Progenitor cell of endocrine pancreas (in vitro differentiated cells): ENCODE measurements around the gene VPS13D. TPM values are rescaled to one million over a fixed set of nuclear protein-coding genes. Genes with fewer than 3 reads are reported as not detected.

Source experiments
- DNase-seq: peaks from one replicate; pipeline ENCODE4 v3.0.0; 2021; ENCODE audit warnings: low spot score; ENCODE audit not compliant: unreplicated experiment
- H3K27ac Mint-ChIP-seq: 2 replicates; pipeline ENCODE4 v1.8.0; 2021; ENCODE audit warnings: mild to moderate bottlenecking, moderate library complexity, mixed read lengths
- H3K27me3 Mint-ChIP-seq: 2 replicates; pipeline ENCODE4 v1.8.0; 2021; ENCODE audit warnings: mixed read lengths
- H3K36me3 Mint-ChIP-seq: 2 replicates; pipeline ENCODE4 v1.8.0; 2022; ENCODE audit warnings: mixed read lengths; ENCODE audit not compliant: insufficient read depth
- H3K4me1 Mint-ChIP-seq: 2 replicates; pipeline ENCODE4 v1.8.0; 2021; ENCODE audit warnings: low read depth, mixed read lengths
- H3K4me3 Mint-ChIP-seq: 2 replicates; pipeline ENCODE4 v1.8.0; 2021; ENCODE audit warnings: low read depth, mild to moderate bottlenecking, moderate library complexity, mixed read lengths
- H3K9me3 Mint-ChIP-seq: 2 replicates; pipeline ENCODE4 v1.8.0; 2021; ENCODE audit warnings: low read depth, mixed read lengths
- CTCF ChIP-seq: fragments of 200-600 bp; sonication (generic); IDR thresholded peaks from one replicate; pipeline ENCODE4 v1.5.0; 2021; ENCODE audit warnings: antibody characterized with exemption, mild to moderate bottlenecking; ENCODE audit not compliant: unreplicated experiment
- total RNA-seq: library from RNA; stranded (reverse); gene quantifications from 2 replicates; pipeline ENCODE4 v1.2.1, GENCODE V29; 2021

The VPS13D gene
- total RNA-seq, 1 donor from 2014 or later = 41.9 TPM

GRCh38 chr1:12507631-12508030 is 277.8 kb downstream of the VPS13D start:
- no peak overlapping the region for H3K4me3 Mint-ChIP-seq
- H3K9me3 Mint-ChIP-seq = no peaks in the 10 kb centered on the region
- no peak overlapping the region for H3K27ac Mint-ChIP-seq
- peaks cover 5% of the 10 kb centered on the region for H3K36me3 Mint-ChIP-seq
- peaks cover 3% of the 10 kb centered on the region for H3K4me1 Mint-ChIP-seq
- no peak for TF ChIP-seq CTCF
- no peaks in the 10 kb centered on the region for H3K27me3 Mint-ChIP-seq
- no peak for DNase-seq

DNA sequence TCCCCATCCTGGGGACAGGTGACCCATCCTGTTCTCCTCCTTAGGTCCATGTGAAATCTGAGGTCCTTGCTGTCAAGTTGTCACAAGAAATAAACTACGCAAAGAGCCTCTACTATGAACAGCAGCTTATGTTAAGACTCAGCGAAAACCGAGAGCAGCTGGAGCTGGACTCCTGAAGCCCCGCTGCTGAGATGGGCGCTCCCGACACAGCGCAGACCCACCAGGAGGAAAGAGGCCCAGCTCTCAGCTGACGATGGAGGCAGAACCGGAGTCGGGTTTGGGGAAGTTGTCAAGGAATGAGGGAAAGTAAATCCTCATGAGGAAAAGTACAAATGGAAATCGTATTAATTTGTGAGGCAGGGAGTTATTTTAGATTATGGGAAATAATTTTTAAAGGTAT is 279.0 kb downstream of the VPS13D start:
- TF ChIP-seq CTCF = no peak
- no peaks in the 10 kb centered on the region for H3K27me3 Mint-ChIP-seq
- no peaks in the 10 kb centered on the region for H3K4me1 Mint-ChIP-seq
- no peak overlapping the region for H3K27ac Mint-ChIP-seq
- H3K36me3 Mint-ChIP-seq = peaks cover 5% of the 10 kb centered on the region
- H3K4me3 Mint-ChIP-seq = no peak overlapping the region
- H3K9me3 Mint-ChIP-seq = no peaks in the 10 kb centered on the region
- no peak for DNase-seq

DNA sequence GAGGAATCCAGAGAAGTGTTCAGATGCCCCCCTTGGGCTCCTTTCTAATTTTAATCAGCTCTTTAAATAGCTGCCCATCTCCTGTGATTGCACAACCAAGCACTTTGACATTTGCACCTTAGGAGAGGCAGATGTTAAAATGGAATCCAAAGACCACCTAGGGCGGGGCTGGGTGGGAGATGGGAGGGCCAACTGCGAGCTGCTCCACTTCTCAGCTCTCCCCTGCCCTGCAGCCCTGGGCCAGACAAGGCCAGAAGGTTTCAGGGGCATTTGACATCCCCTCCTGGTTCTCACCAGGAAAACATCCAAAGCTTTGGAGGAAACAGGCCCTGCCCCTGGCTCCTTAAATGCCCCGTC is 281.3 kb downstream of the VPS13D start:
- DNase-seq = no peak
- Mint-ChIP-seq H3K27ac (no peak overlapping the region), H3K36me3 (peaks cover 5% of the 10 kb centered on the region)

GRCh38 chr1:12511516-12512468 is 282.0 kb downstream of the VPS13D start:
- no peak for DNase-seq
- Mint-ChIP-seq H3K27me3 (no peaks in the 10 kb centered on the region), H3K9me3 (no peaks in the 10 kb centered on the region), H3K36me3 (peaks cover 5% of the 10 kb centered on the region), H3K4me3 (no peak overlapping the region), H3K27ac (no peak overlapping the region), H3K4me1 (no peaks in the 10 kb centered on the region)
- no peak for TF ChIP-seq CTCF

More for the DNA sequence above, 281.3 kb downstream of the VPS13D start:
- Mint-ChIP-seq H3K4me3 (no peak overlapping the region), H3K4me1 (no peaks in the 10 kb centered on the region), H3K27me3 (no peaks in the 10 kb centered on the region), H3K9me3 (no peaks in the 10 kb centered on the region)
- TF ChIP-seq CTCF = no peak

DNA sequence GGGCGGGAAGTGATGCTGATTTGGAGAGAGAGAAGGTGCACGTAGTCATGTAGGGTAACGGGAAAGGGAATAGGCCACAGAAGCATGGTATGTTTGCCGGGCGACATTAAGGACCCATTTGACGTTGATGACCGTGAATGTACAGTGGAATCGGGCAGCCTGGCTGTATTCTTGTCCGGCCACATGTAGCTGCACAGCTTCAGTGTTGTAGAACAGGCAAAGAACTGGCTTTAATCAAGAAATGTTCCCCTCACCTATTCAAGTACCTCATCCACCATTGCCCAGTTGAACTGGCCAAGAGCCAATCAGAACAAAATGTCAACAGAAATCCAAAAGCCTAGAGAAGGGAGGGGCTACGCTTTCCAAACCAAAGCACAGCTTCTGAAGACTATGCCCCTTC is 283.4 kb downstream of the VPS13D start:
- no peak for TF ChIP-seq CTCF
- Mint-ChIP-seq H3K27me3 (no peaks in the 10 kb centered on the region), H3K4me3 (no peak overlapping the region), H3K9me3 (no peaks in the 10 kb centered on the region), H3K36me3 (peaks cover 5% of the 10 kb centered on the region), H3K27ac (no peak overlapping the region), H3K4me1 (no peaks in the 10 kb centered on the region)
- DNase-seq = no peak
